ENCODE data around the gene RASA3. TPM values are rescaled to one million over a fixed set of nuclear protein-coding genes. Genes with fewer than 3 reads are reported as not detected.

RASA3 gene
- total RNA-seq, 1 donor from 2014 or later, result 41.1 TPM

- no peak overlapping the region for H3K27ac Mint-ChIP-seq (ENCODE audit: unreplicated experiment)
- DNase-seq (ENCODE audit: low read depth), result no peak
- H3K36me3 Mint-ChIP-seq (ENCODE audit: low read depth, unreplicated experiment), result peaks cover 36% of the 10 kb centered on the region
- peaks cover 23% of the 10 kb centered on the region for H3K9me3 Mint-ChIP-seq (ENCODE audit: unreplicated experiment)
- no peaks in the 10 kb centered on the region for H3K27me3 Mint-ChIP-seq (ENCODE audit: low read depth, unreplicated experiment)
- H4K20me1 ChIP-seq (ENCODE audit: insufficient read depth, low read length), result no peaks in the 10 kb centered on the region
- no peaks in the 10 kb centered on the region for H3K4me1 Mint-ChIP-seq (ENCODE audit: low read depth, unreplicated experiment)
- peaks cover 11% of the 10 kb centered on the region for H3K9me3 ChIP-seq (ENCODE audit: insufficient read depth, low read depth, low read length)
- H3K4me1 ChIP-seq (ENCODE audit: insufficient read depth, low read length), result no peaks in the 10 kb centered on the region
- no peaks in the 10 kb centered on the region for H3K27me3 ChIP-seq (ENCODE audit: insufficient read depth, low read length)
- H3K27ac ChIP-seq (ENCODE audit: low read depth, low read length), result no peak overlapping the region
- no peak overlapping the region for H3K9ac ChIP-seq (ENCODE audit: low read length)
- no peak overlapping the region for H3K4me3 Mint-ChIP-seq (ENCODE audit: unreplicated experiment)
- H3K4me3 ChIP-seq (ENCODE audit: insufficient read depth, low read depth, low read length), result no peak overlapping the region
- FAIRE-seq, result no peak
- no peak overlapping the region for H2AFZ ChIP-seq (ENCODE audit: low read depth, low read length)
- H3K36me3 ChIP-seq (ENCODE audit: insufficient read depth, low read length), result peaks cover 7% of the 10 kb centered on the region
- H3K79me2 ChIP-seq (ENCODE audit: insufficient read depth, low read length), result no peaks in the 10 kb centered on the region
- H3K4me2 ChIP-seq (ENCODE audit: low read length), result no peak overlapping the region
- TF ChIP-seq EZH2 (IDR thresholded peaks at IDR 0.05; ENCODE audit: insufficient read depth, low read length), result no peak
- TF ChIP-seq, protein P1, sequence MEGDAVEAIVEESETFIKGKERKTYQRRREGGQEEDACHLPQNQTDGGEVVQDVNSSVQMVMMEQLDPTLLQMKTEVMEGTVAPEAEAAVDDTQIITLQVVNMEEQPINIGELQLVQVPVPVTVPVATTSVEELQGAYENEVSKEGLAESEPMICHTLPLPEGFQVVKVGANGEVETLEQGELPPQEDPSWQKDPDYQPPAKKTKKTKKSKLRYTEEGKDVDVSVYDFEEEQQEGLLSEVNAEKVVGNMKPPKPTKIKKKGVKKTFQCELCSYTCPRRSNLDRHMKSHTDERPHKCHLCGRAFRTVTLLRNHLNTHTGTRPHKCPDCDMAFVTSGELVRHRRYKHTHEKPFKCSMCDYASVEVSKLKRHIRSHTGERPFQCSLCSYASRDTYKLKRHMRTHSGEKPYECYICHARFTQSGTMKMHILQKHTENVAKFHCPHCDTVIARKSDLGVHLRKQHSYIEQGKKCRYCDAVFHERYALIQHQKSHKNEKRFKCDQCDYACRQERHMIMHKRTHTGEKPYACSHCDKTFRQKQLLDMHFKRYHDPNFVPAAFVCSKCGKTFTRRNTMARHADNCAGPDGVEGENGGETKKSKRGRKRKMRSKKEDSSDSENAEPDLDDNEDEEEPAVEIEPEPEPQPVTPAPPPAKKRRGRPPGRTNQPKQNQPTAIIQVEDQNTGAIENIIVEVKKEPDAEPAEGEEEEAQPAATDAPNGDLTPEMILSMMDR (IDR thresholded peaks at IDR 0.05; ENCODE audit: insufficient read depth, low read depth, low read length), result no peak
These were observed 170.0 kb downstream of the RASA3 start for GRCh38 chr13:113962386-113962785.

GRCh38 chr13:113960276-113960948 lies 172.0 kb downstream of the RASA3 start:
- peaks cover 27% of the 10 kb centered on the region for H3K9me3 Mint-ChIP-seq (ENCODE audit: unreplicated experiment)
- peaks cover 11% of the 10 kb centered on the region for H3K9me3 ChIP-seq (ENCODE audit: insufficient read depth, low read depth, low read length)
- H3K4me1 Mint-ChIP-seq (ENCODE audit: low read depth, unreplicated experiment), result no peaks in the 10 kb centered on the region

DNA sequence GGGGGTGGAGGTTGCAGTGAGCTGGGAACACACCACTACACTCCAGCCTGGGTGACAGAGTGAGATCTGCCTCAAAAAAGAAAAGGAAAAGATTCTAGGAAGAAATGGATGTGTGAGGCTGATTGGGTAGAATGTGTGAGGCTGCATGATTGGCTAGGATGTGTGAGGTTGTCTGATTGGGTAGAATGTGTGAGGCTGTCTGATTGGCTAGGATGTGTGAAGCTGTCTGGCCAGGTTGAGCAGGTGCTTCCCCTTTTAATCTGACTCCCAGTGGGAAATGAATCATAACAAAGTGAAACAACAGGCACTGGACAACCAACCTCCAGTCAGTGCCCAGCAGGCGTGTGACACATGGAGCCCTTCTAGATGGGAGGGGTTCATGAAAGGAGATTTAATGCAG lies 173.2 kb downstream of the RASA3 start:
- no peak for DNase-seq (ENCODE audit: low read depth)
- TF ChIP-seq, protein P1 (IDR thresholded peaks at IDR 0.05; ENCODE audit: insufficient read depth, low read depth, low read length), result no peak
- no peak for TF ChIP-seq EZH2 (IDR thresholded peaks at IDR 0.05; ENCODE audit: insufficient read depth, low read length)
- Histone ChIP-seq H3K9me3 (ENCODE audit: insufficient read depth, low read depth, low read length) (peaks cover 11% of the 10 kb centered on the region), H3K36me3 (ENCODE audit: insufficient read depth, low read length) (peaks cover 3% of the 10 kb centered on the region), H4K20me1 (ENCODE audit: insufficient read depth, low read length) (peaks cover 4% of the 10 kb centered on the region), H2AFZ (ENCODE audit: low read depth, low read length) (no peak overlapping the region), H3K27me3 (ENCODE audit: insufficient read depth, low read length) (no peaks in the 10 kb centered on the region), H3K27ac (ENCODE audit: low read depth, low read length) (no peak overlapping the region), H3K4me2 (ENCODE audit: low read length) (no peak overlapping the region), H3K79me2 (ENCODE audit: insufficient read depth, low read length) (no peaks in the 10 kb centered on the region), H3K4me3 (ENCODE audit: insufficient read depth, low read depth, low read length) (no peak overlapping the region), H3K4me1 (ENCODE audit: insufficient read depth, low read length) (no peaks in the 10 kb centered on the region), H3K9ac (ENCODE audit: low read length) (no peak overlapping the region)
- FAIRE-seq, result no peak
- Mint-ChIP-seq H3K4me3 (ENCODE audit: unreplicated experiment) (no peak overlapping the region), H3K27me3 (ENCODE audit: low read depth, unreplicated experiment) (no peaks in the 10 kb centered on the region), H3K36me3 (ENCODE audit: low read depth, unreplicated experiment) (peaks cover 57% of the 10 kb centered on the region), H3K4me1 (ENCODE audit: low read depth, unreplicated experiment) (no peaks in the 10 kb centered on the region), H3K9me3 (ENCODE audit: unreplicated experiment) (peaks cover 30% of the 10 kb centered on the region), H3K27ac (ENCODE audit: unreplicated experiment) (peak overlapping the region; percentile 80)

More at GRCh38 chr13:113960276-113960948, 172.0 kb downstream of the RASA3 start:
- H3K36me3 Mint-ChIP-seq (ENCODE audit: low read depth, unreplicated experiment), result peaks cover 49% of the 10 kb centered on the region
- no peak overlapping the region for H3K4me3 Mint-ChIP-seq (ENCODE audit: unreplicated experiment)
- H4K20me1 ChIP-seq (ENCODE audit: insufficient read depth, low read length), result no peaks in the 10 kb centered on the region
- no peak overlapping the region for H3K9ac ChIP-seq (ENCODE audit: low read length)
- no peak overlapping the region for H3K27ac ChIP-seq (ENCODE audit: low read depth, low read length)
- no peaks in the 10 kb centered on the region for H3K27me3 Mint-ChIP-seq (ENCODE audit: low read depth, unreplicated experiment)
- no peaks in the 10 kb centered on the region for H3K79me2 ChIP-seq (ENCODE audit: insufficient read depth, low read length)
- FAIRE-seq, result no peak
- peaks cover 3% of the 10 kb centered on the region for H3K36me3 ChIP-seq (ENCODE audit: insufficient read depth, low read length)
- no peak for DNase-seq (ENCODE audit: low read depth)
- H2AFZ ChIP-seq (ENCODE audit: low read depth, low read length), result no peak overlapping the region
- H3K27me3 ChIP-seq (ENCODE audit: insufficient read depth, low read length), result no peaks in the 10 kb centered on the region
- H3K4me2 ChIP-seq (ENCODE audit: low read length), result no peak overlapping the region
- no peak overlapping the region for H3K4me3 ChIP-seq (ENCODE audit: insufficient read depth, low read depth, low read length)
- H3K27ac Mint-ChIP-seq (ENCODE audit: unreplicated experiment), result no peak overlapping the region
- no peak for TF ChIP-seq EZH2 (IDR thresholded peaks at IDR 0.05; ENCODE audit: insufficient read depth, low read length)
- no peaks in the 10 kb centered on the region for H3K4me1 ChIP-seq (ENCODE audit: insufficient read depth, low read length)

Data from astrocyte (in vitro differentiated cells and primary cell).